Measurements from ENCODE around the gene EAF2.
"Not testable (repeated sequence)": the region's sequence is repeated elsewhere in the genome, so short reads cannot be mapped to it uniquely, and the experiment has no call there.

EAF2 gene

DNA sequence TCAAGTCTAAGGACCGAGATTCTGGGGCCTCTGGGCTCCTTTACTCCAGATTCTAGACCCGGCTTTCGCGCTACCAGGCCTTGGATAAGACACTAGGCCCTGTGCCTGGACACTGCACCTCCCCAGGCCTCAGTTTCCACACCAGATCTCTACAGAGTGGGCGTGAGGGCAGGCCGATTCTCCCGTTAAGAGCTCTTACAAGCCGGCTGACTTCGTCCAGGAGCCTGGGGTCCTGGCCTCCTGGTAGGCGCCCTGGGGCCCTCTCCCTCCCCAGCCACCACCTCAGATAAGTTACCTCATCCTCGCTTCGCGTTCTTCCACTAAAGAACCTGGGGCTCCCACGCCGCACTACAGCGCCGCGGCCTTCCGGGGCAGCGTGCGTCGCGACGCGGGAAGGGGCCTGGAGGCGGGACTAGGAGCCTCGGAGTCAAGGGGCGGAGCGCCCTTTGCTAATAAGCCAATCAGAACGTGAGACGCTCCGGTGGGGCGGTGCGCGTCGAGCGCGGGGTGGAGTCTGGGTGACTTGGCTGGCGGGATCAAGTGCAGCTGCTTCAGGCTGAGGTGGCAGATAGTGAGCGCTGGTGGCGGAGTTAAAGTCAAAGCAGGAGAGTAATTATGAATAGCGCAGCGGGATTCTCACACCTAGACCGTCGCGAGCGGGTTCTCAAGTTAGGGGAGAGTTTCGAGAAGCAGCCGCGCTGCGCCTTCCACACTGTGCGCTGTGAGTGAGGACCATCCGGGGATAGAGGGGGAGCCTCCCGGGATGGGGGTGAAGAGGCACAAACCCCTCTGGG, at the start of gene EAF2, which contains the start of gene IQCB1:
Gene EAF2, plus strand, starts transcription at position 539 of the 794 bp plus-strand sequence. Its CDS starts 77 bp downstream, at position 616.
Gene IQCB1, minus strand, starts transcription at position 390 of the 794 bp plus-strand sequence. CDS start 6,100 bp downstream, outside the sequence.
- peak; percentile 86 to 94 for DNase-seq

DNA sequence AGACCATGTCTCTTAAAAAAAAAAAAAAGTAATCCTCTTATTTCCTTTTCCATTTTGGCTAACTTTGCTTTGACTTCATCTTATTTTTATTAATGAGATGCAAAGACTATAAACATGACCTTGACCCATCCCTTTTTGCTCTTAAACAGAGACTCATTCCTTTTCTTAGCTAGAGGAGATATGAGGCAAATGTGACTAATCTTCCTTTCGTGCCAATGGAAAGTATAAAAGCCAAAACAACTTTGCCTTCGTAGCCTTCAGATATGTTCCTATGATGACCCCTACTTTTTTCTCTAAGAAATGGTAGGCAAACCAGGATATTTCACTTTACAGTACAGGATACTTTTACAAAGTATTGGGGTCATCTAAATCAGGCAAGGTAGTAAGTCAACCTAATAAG, 48.5 kb upstream of the EAF2 start:
- DNase-seq: no peak

DNA sequence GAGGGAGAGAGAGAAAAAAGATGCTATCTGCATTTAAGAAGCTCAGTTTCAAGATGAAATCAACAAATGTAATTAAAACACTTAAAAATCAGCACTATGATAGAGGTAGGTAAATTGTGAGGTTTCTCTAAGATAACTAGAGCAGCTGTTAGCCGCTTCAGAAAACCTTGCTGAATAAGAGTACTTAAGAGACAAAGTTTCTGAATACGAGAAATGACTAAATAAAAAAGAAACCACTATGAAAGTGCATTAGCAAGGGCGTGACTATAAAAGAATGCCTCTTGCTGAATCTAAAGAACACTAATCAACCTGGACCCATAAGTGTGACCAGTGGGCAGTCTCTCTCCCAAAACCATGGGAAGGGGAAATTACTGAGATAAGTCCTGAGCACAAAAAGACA, 41.9 kb upstream of the EAF2 start:
- no peak for DNase-seq

DNA sequence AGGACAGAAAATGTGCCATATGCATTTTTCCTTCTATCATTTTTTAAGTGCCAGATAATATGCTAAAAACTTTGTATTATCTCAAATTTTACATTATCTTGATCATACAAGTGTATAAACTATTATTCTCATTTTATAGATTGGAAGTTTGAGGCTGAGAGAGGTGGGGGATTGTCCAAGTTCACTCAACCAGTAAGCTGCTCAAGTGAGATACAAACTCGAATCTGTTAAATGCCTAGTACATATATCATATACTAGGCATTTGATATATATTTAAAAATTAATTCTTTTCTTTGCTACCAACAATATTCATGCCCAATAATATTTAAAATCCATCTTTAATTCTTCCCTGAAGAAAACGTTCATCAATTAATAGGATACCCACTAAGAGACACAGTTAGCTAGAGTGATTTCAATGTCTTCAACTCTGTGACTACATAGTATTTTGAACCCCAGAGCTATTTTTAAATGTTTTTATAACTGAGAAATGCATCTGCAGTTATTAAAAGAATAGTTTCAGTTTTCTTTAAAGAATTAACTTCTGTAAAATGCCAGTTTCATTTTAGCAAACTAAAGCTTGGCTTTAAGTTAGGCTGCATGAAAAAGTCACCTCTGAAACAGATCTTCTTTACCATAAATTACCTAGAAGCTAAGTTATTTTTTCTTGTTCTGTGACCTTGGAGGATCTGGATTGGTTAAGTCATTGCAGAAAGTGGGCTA, 40.6 kb upstream of the EAF2 start:
- no peak for DNase-seq

DNA sequence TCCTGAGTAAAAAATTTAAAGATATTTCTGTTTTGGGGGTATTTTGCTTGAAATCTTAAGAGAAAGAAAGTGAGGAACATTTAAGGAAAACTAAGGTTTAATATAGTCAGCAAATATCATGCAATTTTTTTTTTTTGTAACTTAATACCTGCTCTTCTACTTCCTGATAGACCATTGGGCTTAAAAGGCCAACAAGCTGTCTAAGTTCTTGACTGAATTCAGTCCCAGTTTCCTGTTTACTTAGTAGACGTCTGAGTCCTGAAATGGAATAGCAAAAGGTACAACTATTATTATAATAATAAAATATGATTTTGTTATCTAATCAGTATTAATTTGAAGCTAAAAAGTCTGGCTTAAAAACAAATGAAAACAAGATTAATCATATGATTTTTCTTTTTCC, 38.0 kb upstream of the EAF2 start:
- no peak for DNase-seq

DNA sequence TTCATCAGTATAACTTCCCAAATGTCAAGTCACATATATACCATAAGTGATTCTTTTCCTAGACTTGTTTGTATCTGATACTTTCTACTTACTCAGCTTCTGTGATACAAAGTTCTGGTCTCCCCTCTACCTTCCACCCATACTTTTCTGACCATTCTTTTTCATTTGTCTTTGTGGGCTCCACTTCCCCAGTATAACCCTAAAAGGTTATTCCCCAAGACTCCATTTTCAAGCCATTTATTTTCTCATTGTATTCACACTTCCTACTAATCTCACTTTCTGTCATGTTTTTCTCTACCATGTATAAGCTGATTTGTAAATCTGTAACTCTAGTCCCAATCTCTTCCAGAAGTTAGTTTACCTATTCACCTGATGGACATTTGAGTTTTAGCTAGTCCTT, 34.1 kb upstream of the EAF2 start:
- DNase-seq: no peak

DNA sequence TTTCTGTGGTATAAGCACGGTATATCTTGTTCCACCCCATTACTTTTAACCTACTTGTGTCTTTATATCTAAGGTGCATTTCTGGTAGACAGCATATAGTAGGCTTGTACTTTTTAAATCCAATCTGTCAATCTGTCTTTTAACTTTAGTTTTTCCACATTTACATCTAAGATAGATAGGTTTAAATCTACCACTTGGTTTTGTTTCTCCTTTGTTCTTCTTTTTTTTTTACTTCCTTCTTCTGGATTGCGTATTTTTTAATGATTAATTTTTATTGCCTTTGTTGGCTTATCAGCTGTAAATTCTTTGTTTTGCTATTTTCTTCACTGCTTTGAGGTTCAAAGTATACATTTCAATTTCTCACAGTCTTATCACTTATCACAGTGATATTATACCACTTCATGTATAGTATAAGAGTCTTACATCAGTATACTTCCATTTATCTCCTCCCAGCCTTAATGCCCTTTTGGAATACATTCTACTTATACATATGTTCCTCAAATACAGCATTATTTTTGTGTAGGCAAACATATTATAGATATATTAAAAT, 31.2 kb upstream of the EAF2 start:
- DNase-seq: no peak

DNA sequence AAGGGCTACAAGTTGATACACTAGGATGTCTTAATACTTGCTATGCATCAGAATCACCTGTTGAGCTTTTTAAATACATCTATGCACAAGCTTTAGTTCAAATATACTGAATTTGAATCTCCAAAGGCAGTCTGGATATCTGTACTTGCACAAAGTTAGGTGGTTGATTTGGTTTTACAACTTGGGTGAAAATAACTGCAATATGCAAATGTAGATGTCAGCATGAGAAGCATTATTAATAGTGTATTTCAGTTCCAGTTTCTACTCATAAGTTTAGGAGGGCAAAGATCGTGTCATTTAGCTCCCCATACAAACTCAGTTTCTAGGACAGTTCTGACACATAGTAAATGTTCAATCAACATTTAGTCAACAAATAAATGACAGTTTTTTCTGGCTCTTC, 25.8 kb upstream of the EAF2 start:
- no peak for DNase-seq

DNA sequence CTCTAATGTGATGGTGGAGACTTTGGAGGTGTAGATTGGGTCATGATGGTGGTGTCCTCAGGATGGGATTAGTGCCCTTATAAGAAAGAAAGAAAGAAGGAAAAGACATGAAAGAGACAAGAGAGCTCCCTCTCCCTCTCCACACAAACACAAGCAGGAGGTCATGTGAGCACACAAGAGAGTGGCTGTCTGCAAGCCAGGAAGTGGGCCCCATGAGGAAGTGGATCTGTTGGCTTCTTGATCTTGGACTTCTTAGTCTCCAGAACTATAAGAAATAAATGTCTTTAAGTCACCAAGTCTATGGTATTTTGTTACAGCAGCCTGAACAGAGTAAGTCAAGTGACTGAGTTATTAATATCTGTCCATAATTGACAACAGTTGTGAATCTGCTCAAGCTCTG, 17.3 kb upstream of the EAF2 start:
- DNase-seq: no peak

DNA sequence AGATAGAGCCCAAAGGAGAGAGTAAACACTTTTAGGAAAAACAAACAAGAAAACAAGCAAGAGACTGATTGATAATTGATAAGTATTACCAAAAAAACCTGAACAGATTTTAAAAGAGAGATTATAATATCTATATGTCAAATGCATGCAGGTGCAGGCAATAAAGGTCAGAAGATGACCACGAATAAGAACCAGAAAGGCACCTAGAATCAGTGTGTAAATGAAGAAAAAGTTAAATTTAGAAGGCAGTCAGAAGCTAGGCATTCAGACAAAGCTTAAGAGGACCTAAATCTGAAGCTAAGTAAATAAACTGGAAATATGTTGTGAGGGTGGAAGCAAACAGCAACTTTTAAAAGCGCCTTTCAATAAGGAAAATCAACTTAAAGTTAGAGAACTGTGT, 16.4 kb upstream of the EAF2 start:
- DNase-seq: no peak

DNA sequence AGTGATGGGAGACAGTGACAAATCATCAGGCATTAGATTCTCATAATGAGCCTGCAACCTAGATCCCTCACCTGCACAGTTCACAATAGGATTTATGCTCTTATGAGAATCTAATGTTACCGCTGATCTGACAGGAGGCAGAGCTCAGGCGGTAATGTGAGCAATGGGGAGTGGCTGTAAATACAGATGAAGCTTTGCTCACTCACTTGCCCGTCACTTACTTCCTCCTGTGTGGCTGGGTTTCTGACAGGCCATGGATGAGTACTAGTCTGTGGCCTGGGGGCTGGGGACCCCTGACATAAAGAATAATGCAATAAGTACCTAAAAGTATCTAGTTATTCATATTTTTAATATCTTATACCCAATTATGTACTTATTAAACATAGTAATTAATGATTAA, 15.8 kb upstream of the EAF2 start:
- DNase-seq: no peak

DNA sequence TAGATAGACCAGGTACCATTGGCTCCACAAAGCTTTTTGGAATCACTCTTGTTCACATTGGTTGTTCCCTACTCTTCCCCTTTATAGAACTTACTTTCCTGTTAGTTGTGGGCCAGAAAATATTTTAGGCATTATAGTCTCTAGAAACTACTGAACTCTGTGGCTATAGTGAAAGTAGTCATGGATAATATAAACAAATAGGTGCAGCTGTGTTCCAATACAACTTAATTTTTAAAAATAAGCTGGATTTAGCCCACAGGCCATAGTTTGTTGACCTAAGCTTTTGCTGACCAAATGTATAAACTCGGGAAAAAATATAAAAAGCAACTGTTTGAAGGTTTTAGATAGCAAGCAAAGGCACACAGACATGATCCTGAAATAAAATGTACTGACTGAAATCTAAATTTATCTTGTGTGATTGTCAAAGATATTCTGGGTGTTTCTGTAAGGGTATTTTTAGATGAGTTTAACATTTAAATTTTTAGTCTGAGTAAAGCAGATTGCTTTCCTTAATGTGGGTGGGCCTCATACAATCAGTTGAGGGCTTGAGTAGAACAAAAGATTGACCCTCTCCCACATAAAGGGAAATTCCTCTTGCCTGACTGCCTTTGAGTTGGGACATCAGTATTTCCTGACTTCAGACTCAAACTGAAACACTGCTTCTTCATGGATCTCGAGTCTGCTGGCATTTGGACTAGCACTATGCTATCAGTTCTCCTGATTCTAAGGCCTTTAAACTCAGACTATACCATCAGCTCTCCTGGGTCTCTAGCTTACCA, 13.4 kb upstream of the EAF2 start:
- DNase-seq: no peak

DNA sequence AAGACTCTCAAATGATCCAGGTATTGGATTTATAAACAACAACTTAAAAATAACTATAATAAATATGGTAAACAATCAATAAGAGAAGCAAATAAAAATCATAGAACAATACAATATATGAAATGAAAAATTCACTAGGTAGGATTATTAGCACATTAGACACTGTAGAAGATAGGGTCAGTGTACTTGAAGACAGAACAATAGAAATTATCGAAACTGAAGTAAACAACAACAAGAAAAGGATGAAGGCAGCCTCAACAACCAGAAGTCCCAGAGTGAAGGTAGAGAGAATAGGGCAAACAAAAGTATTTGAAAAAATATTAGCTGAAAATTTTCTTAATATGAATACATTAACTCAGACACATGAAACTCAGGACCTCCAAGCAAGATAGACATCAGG, 12.0 kb upstream of the EAF2 start:
- DNase-seq: no peak

DNA sequence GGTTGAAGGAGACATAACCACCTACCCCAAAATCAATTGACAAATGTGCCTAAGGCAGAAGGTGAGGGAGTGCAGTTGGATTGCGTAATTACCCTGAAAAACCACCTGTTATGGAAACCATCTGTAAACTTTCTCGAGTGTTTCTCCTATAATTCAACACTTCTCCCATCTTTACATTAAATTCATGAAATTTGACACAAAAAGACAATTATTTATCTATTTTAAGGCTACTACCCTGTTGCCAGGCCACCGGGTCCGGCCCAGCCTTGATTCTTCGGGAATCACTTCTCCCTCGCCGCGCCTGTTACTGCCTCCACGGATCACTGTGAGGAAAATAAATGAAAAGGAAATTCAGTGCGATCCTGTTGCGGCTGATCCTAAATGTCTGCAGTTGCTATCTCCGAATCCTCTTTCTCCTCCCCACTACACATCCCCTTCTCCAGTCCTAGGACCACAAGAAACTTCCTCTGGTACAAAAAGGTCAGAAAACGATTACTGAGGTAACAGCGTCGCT, 795 bp upstream of the EAF2 start:
- no peak for DNase-seq

DNA sequence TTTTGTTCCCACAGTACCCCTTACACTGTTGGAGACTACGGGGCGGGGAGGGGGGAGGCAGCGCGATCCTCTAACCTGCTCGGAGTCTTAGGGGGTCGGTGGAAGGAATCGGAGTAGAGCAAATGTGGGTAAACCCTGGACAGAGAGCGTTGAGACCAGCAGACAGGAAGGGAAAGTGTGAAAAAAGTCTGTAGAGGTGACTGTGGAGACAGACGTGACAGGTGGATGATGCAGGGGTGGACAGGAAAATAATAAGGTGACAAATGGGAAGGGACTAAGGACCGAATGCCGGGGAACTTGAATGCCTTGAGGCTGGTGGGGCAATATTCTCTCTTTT, 424 bp downstream of the EAF2 start:
- no peak for DNase-seq

DNA sequence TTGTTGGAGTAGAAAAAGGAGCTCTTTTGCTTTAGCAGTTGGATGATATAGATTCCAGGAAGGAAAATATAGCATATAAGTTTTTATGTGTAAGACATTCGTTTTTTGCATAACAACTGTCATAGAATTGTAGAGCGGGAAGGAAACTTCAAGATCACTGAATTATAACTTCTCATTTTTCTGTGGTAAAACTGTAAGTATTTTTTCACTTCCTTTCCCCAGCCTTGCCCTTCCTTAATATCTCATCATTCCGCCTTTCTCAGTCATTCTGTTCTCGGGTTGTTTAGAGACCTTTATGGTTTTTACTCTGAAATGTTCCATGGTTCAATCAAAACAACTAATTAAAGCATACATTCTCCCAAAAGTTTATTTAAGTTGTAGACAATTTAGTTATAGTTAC, 1.1 kb downstream of the EAF2 start:
- DNase-seq: no peak

DNA sequence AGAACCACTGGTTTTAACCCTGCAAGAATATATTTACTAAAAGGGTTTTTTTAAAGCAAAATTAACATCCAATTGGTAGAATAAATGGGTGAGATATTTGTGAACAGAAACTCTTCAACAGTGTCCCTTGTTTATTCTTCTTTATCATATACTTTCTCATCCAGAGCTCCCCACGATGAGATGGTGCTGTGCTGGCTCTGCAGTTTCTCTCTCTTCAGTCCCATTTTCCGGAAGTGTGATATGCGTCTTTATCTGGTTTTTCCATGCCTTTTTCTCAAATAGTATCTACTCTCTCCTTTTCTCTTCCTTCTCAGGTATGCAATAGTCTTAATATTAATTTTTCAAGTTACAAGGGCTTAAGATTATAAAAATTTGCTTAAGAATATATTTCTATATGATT, 1.5 kb downstream of the EAF2 start:
- no peak for DNase-seq

DNA sequence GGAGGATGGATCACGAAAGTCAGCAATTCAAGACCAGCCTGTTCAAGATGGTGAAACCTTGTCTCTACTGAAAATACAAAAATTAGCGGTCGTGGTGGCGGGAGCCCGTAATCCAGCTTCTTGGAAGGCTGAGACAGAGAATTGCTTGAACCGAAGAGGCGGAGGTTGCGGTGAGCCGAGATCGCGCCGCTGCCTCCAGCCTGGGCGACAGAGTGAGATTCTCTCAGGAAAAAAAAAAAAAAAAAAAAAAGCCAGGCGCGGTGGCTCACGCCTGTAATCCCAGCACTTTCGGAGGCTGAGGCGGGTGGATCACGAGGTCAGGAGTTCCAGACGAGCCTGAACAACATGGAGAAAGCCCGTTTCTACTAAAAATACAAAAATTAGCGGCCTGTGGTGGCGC, 5.0 kb downstream of the EAF2 start:
- no peak for DNase-seq

DNA sequence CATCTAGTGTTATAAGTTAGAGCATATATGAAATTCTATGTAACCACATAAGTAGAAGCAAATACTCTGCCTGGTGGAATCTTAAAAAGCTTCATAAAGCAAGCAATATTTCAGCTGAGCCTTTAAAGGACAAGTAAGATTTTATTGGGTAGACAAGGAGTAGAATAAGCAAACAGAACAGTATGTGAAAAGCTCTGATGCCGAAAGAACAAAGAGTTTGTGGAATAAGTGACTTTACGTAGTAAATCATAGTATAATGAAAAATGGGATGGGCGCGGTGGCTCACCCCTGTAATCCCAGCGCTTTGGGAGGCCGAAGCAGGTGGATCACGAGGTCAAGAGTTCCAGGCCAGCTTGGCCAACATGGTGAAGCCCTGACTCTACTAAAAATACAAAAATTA, 9.9 kb downstream of the EAF2 start:
- no peak for DNase-seq

DNA sequence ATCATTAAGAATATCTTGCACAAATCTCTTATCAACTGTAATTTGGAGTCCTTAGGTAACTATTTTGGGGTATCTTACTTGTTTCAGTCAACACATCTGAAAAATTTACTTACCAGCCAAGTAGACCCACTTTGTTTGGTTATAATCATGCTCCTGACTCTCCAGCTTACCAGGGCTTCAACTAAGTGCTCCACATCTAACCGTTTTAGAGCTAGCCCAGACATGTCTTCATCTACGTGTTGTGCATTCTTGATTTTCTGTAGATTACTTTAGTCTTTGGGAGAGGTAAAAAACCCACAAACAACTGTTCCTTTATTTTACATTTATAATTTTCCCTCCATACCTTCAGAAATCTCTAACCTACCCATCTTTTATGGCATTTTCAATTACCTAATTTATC, 17.2 kb downstream of the EAF2 start:
- no peak for DNase-seq

DNA sequence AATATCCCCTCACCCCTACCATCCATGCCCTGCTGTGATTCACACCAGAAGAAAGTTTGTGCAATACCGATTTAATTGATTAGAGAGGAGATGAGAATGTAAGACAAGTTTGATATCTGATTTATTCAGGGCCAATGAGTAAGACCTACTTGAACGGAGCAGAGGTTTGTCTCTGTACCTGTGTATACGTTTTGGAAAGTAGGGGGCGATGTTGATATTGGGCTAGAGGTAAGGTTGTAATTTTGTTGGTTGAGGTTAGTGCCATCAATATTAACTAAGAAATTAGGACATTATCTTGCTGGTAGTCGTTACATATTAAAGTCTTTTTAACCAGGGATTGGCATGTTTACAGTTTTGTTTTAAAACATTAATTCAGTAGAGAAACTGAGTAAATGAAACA, 20.5 kb downstream of the EAF2 start:
- DNase-seq: no peak

DNA sequence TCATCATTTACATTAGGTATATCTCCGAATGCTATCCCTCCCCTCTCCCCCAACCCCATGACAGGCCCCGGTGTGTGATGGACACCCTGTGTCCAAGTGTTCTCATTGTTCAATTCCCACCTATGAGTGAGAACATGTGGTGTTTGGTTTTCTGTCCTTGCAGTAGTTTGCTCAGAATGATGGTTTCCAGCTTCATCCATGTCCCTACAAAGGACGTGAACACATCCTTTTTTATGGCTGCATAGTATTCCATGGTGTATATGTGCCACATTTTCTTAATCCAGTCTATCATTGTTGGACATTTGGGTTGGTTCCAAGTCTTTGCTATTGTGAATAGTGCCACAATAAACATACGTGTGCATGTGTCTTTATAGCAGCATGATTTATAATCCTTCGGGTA, 22.8 kb downstream of the EAF2 start:
- not testable (repeated sequence) for DNase-seq

DNA sequence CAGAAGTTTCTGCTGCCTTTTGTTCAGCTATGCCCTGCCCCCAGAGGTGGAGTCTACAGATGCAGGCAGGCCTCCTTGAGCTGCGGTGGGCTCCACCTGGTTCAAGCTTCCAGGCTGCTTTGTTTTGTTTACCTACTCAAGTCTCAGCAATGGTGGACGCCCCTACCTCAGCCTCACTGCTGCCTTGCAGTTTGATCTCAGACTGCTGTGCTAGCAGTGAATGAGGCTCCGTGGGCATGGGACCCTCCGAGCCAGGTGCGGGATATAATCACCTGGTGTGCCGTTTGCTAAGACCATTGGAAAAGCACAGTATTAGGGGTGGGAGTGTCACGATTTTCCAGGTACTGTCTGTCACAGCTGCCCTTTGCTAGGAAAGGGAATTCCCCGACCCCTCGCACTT, 28.2 kb downstream of the EAF2 start:
- DNase-seq: not testable (repeated sequence)

Data from cerebellar nuclear complex (tissue), 1 donor.